MM.1S (cell line): Measurements from ENCODE around the gene IL6ST.

Source experiments
- DNase-seq: peaks from one replicate; pipeline ENCODE4 v3.0.0-alpha.2; 2015
- H2AFZ ChIP-seq: fragments of 300-600 bp; sonication (generic); 2 replicates; pipeline ENCODE4 v1.6.0; 2016; ENCODE audit warnings: antibody characterized with exemption, low read length
- H3F3A ChIP-seq: fragments of 300-600 bp; sonication (generic); 2 replicates; pipeline ENCODE4 v1.6.1; 2016; ENCODE audit warnings: mild to moderate bottlenecking, antibody characterized with exemption, low read length, moderate library complexity, mixed read lengths; ENCODE audit not compliant: insufficient read depth
- H3K27ac ChIP-seq: fragments of 300-600 bp; sonication (generic); 2 replicates; pipeline ENCODE4 v1.5.1; 2016; ENCODE audit warnings: mild to moderate bottlenecking, low read length
- H3K27me3 ChIP-seq: fragments of 300-600 bp; sonication (generic); replicated peaks from 2 replicates; pipeline ENCODE4 v1.6.0; 2016; ENCODE audit warnings: low read length; ENCODE audit not compliant: insufficient read depth
- H3K36me3 ChIP-seq: fragments of 300-600 bp; sonication (generic); replicated peaks from 2 replicates; pipeline ENCODE4 v1.6.1; 2016; ENCODE audit warnings: mild to moderate bottlenecking, low read length, mixed read lengths; ENCODE audit not compliant: insufficient read depth
- H3K4me1 ChIP-seq: fragments of 300-600 bp; sonication (generic); 2 replicates; pipeline ENCODE4 v1.6.1; 2016; ENCODE audit warnings: low read length, mixed read lengths
- H3K4me2 ChIP-seq: fragments of 300-600 bp; sonication (generic); 2 replicates; pipeline ENCODE4 v1.6.0; 2016; ENCODE audit warnings: low read depth, low read length
- H3K4me3 ChIP-seq: fragments of 300-600 bp; sonication (generic); 2 replicates; pipeline ENCODE4 v1.5.1; 2016; ENCODE audit warnings: low read length, mixed read lengths
- H3K79me2 ChIP-seq: fragments of 300-600 bp; sonication (generic); 2 replicates; pipeline ENCODE4 v1.6.1; 2016; ENCODE audit warnings: mixed run types, low read length, mixed read lengths
- H3K9ac ChIP-seq: fragments of 300-600 bp; sonication (generic); 2 replicates; pipeline ENCODE4 v1.6.1; 2016; ENCODE audit warnings: low read length, mixed read lengths
- H3K9me2 ChIP-seq: fragments of 300-600 bp; sonication (generic); replicated peaks from 2 replicates; pipeline ENCODE4 v1.6.1; 2016; ENCODE audit warnings: mild to moderate bottlenecking, low read length, mixed read lengths; ENCODE audit not compliant: insufficient read depth
- H3K9me3 ChIP-seq: fragments of 300-600 bp; sonication (generic); replicated peaks from 2 replicates; pipeline ENCODE4 v1.6.1; 2016; ENCODE audit warnings: mild to moderate bottlenecking, low read length, mixed read lengths; ENCODE audit not compliant: insufficient read depth
- H4K20me1 ChIP-seq: fragments of 300-600 bp; sonication (generic); 2 replicates; pipeline ENCODE4 v1.6.1; 2016; ENCODE audit warnings: mild to moderate bottlenecking, low read length, moderate library complexity, mixed read lengths; ENCODE audit not compliant: insufficient read depth
- CTCF ChIP-seq: fragments of 300-600 bp; sonication (generic); IDR thresholded peaks from 2 replicates; pipeline ENCODE4 v1.5.1; 2016; ENCODE audit warnings: antibody characterized with exemption, low read length, mixed read lengths
- EZH2 ChIP-seq: fragments of 300-600 bp; sonication (generic); optimal IDR thresholded peaks from 2 replicates; pipeline ENCODE3; 2017; ENCODE audit warnings: low read depth, mild to moderate bottlenecking, antibody characterized with exemption, low read length, mixed read lengths
- EZH2phosphoT487 ChIP-seq: fragments of 300-600 bp; sonication (generic); IDR thresholded peaks from 2 replicates; pipeline ENCODE4 v1.6.1; 2018; ENCODE audit warnings: antibody characterized with exemption, low read length

Gene IL6ST

GRCh38 chr5:55918087-55919035 is 76.4 kb downstream of the IL6ST start:
- Histone ChIP-seq H3K9ac (no peak overlapping the region), H4K20me1 (no peaks in the 10 kb centered on the region), H3K9me2 (no peaks in the 10 kb centered on the region), H3K4me1 (peaks cover 13% of the 10 kb centered on the region), H3K4me2 (no peak overlapping the region), H2AFZ (no peak overlapping the region), H3F3A (no peaks in the 10 kb centered on the region), H3K4me3 (no peak overlapping the region), H3K27me3 (no peaks in the 10 kb centered on the region), H3K27ac (no peak overlapping the region), H3K79me2 (no peaks in the 10 kb centered on the region), H3K9me3 (no peaks in the 10 kb centered on the region), H3K36me3 (no peaks in the 10 kb centered on the region)
- TF ChIP-seq EZH2phosphoT487, result no peak
- TF ChIP-seq EZH2, result no peak
- no peak for TF ChIP-seq CTCF
- DNase-seq, result no peak

- H3K4me2 ChIP-seq, result no peak overlapping the region
- DNase-seq, result no peak
- no peaks in the 10 kb centered on the region for H3K36me3 ChIP-seq
- no peaks in the 10 kb centered on the region for H3K27me3 ChIP-seq
- no peak overlapping the region for H3K27ac ChIP-seq
- H3K4me1 ChIP-seq, result peaks cover 13% of the 10 kb centered on the region
- no peaks in the 10 kb centered on the region for H3F3A ChIP-seq
- no peak overlapping the region for H2AFZ ChIP-seq
- no peaks in the 10 kb centered on the region for H3K9me2 ChIP-seq
- H3K4me3 ChIP-seq, result no peak overlapping the region
- no peaks in the 10 kb centered on the region for H3K9me3 ChIP-seq
- no peaks in the 10 kb centered on the region for H3K79me2 ChIP-seq
- no peak for TF ChIP-seq EZH2
- no peaks in the 10 kb centered on the region for H4K20me1 ChIP-seq
- no peak overlapping the region for H3K9ac ChIP-seq
Observed at GRCh38 chr5:55917402-55918086, 77.2 kb downstream of the IL6ST start.

GRCh38 chr5:55916986-55917385 is 77.8 kb downstream of the IL6ST start:
- H3K4me3 ChIP-seq, result no peak overlapping the region
- H3K9ac ChIP-seq, result no peak overlapping the region
- no peaks in the 10 kb centered on the region for H3F3A ChIP-seq
- no peaks in the 10 kb centered on the region for H3K36me3 ChIP-seq
- TF ChIP-seq EZH2phosphoT487, result no peak
- no peak for TF ChIP-seq EZH2
- no peak for TF ChIP-seq CTCF
- no peaks in the 10 kb centered on the region for H4K20me1 ChIP-seq
- no peaks in the 10 kb centered on the region for H3K79me2 ChIP-seq
- H3K27ac ChIP-seq, result no peak overlapping the region
- H3K9me2 ChIP-seq, result no peaks in the 10 kb centered on the region
- H3K4me2 ChIP-seq, result no peak overlapping the region
- no peak overlapping the region for H2AFZ ChIP-seq
- peaks cover 13% of the 10 kb centered on the region for H3K4me1 ChIP-seq
- DNase-seq, result no peak
- H3K9me3 ChIP-seq, result no peaks in the 10 kb centered on the region
- no peaks in the 10 kb centered on the region for H3K27me3 ChIP-seq

- Histone ChIP-seq H4K20me1 (no peaks in the 10 kb centered on the region), H3K27ac (no peak overlapping the region), H2AFZ (no peak overlapping the region), H3K79me2 (no peaks in the 10 kb centered on the region), H3K36me3 (no peaks in the 10 kb centered on the region), H3K27me3 (no peaks in the 10 kb centered on the region), H3K9me2 (no peaks in the 10 kb centered on the region), H3K9me3 (no peaks in the 10 kb centered on the region), H3K4me3 (no peak overlapping the region), H3K4me2 (no peak overlapping the region), H3F3A (no peaks in the 10 kb centered on the region), H3K9ac (no peak overlapping the region), H3K4me1 (peaks cover 13% of the 10 kb centered on the region)
- no peak for TF ChIP-seq EZH2
- no peak for TF ChIP-seq EZH2phosphoT487
- no peak for TF ChIP-seq CTCF
- no peak for DNase-seq
Observed at GRCh38 chr5:55915783-55916182, 79.0 kb downstream of the IL6ST start.
